ENCODE measurements around the gene AGPAT2.

Gene AGPAT2

GRCh38 chr9:136724772-136725171, 37.5 kb upstream of the AGPAT2 start:
- WGBS (ENCODE audit: extremely low coverage, insufficient coverage, insufficient read length) = no CpG with 5 or more reads among the region's 7 CpGs

GRCh38 chr9:136723989-136724388, 36.7 kb upstream of the AGPAT2 start:
- no CpG with 5 or more reads among the region's 8 CpGs for WGBS (ENCODE audit: extremely low coverage, insufficient coverage, insufficient read length)

More at GRCh38 chr9:136724772-136725171, 37.5 kb upstream of the AGPAT2 start:
- H3K36me3 ChIP-seq (ENCODE audit: control insufficient read depth in 1 of 2, insufficient read depth in 2 of 2, low read length in 2 of 2) = peaks cover 54 to 55% of the 10 kb centered on the region in 2 experiments
- no peak overlapping the region for H4K12ac ChIP-seq (ENCODE audit: low read depth, low read length)
- peaks cover 12% of the 10 kb centered on the region for H3K79me2 ChIP-seq (ENCODE audit: control insufficient read depth, insufficient read depth, low read length, poor library complexity)
- H3K4me3 ChIP-seq (ENCODE audit: low read depth, low read length) = no peak overlapping the region
- no peak overlapping the region for H3K23ac ChIP-seq (ENCODE audit: low read length)
- peaks cover 19% of the 10 kb centered on the region for H3K79me1 ChIP-seq (ENCODE audit: low read length)
- no peaks in the 10 kb centered on the region for H3K27me3 ChIP-seq (ENCODE audit: insufficient read depth, low read length)
- H2BK12ac ChIP-seq (ENCODE audit: low read length) = no peak overlapping the region
- H3K4ac ChIP-seq (ENCODE audit: low read depth, low read length) = no peak overlapping the region
- no peak overlapping the region for H3K27ac ChIP-seq (ENCODE audit: low read depth, low read length)
- H3K4me2 ChIP-seq (ENCODE audit: low read length) = no peak overlapping the region
- H2AFZ ChIP-seq (ENCODE audit: insufficient read depth, low read length, poor library complexity) = no peak overlapping the region
- no peak overlapping the region for H3K14ac ChIP-seq (ENCODE audit: low read length)
- H4K91ac ChIP-seq (ENCODE audit: low read depth, low read length) = no peak overlapping the region
- H4K8ac ChIP-seq (ENCODE audit: low read depth, low read length) = no peak overlapping the region
- no peak overlapping the region for H3K9ac ChIP-seq (ENCODE audit: low read length)
- no peak overlapping the region for H2BK120ac ChIP-seq (ENCODE audit: insufficient read depth, low read length, poor library complexity)
- H3K9me3 ChIP-seq (ENCODE audit: insufficient read depth, low read depth, low read length) = peaks cover 3% of the 10 kb centered on the region
- H3K18ac ChIP-seq (ENCODE audit: low read length) = no peak overlapping the region
- H2BK5ac ChIP-seq (ENCODE audit: low read depth, low read length, poor library complexity) = no peak overlapping the region
- H2AK5ac ChIP-seq (ENCODE audit: low read length) = no peak overlapping the region
- H3K4me1 ChIP-seq (ENCODE audit: control insufficient read depth in 1 of 2, insufficient read depth in 2 of 2, low read length in 2 of 2) = peaks cover 14 to 18% of the 10 kb centered on the region in 2 experiments
- no peak for DNase-seq

GRCh38 chr9:136723362-136723976, 36.2 kb upstream of the AGPAT2 start:
- H3K79me2 ChIP-seq (ENCODE audit: control insufficient read depth, insufficient read depth, low read length, poor library complexity) = peaks cover 11% of the 10 kb centered on the region
- H3K27me3 ChIP-seq (ENCODE audit: insufficient read depth, low read length) = no peaks in the 10 kb centered on the region
- no peak overlapping the region for H3K4me3 ChIP-seq (ENCODE audit: low read depth, low read length)
- no peak overlapping the region for H3K14ac ChIP-seq (ENCODE audit: low read length)
- H2AFZ ChIP-seq (ENCODE audit: insufficient read depth, low read length, poor library complexity) = no peak overlapping the region
- H4K91ac ChIP-seq (ENCODE audit: low read depth, low read length) = no peak overlapping the region
- H3K9me3 ChIP-seq (ENCODE audit: insufficient read depth, low read depth, low read length) = peaks cover 3% of the 10 kb centered on the region
- H3K4ac ChIP-seq (ENCODE audit: low read depth, low read length) = no peak overlapping the region
- no peak overlapping the region for H2BK5ac ChIP-seq (ENCODE audit: low read depth, low read length, poor library complexity)
- peaks cover 55 to 58% of the 10 kb centered on the region in 2 experiments for H3K36me3 ChIP-seq (ENCODE audit: control insufficient read depth in 1 of 2, insufficient read depth in 2 of 2, low read length in 2 of 2)
- H2BK120ac ChIP-seq (ENCODE audit: insufficient read depth, low read length, poor library complexity) = no peak overlapping the region
- H3K79me1 ChIP-seq (ENCODE audit: low read length) = peaks cover 16% of the 10 kb centered on the region
- WGBS (ENCODE audit: extremely low coverage, insufficient coverage, insufficient read length) = no CpG with 5 or more reads among the region's 32 CpGs
- H3K4me2 ChIP-seq (ENCODE audit: low read length) = no peak overlapping the region
- H3K27ac ChIP-seq (ENCODE audit: low read depth, low read length) = no peak overlapping the region
- H3K9ac ChIP-seq (ENCODE audit: low read length) = no peak overlapping the region
- H4K12ac ChIP-seq (ENCODE audit: low read depth, low read length) = no peak overlapping the region
- H2BK12ac ChIP-seq (ENCODE audit: low read length) = no peak overlapping the region
- H2AK5ac ChIP-seq (ENCODE audit: low read length) = no peak overlapping the region
- no peak for DNase-seq
- H3K4me1 ChIP-seq (ENCODE audit: control insufficient read depth in 1 of 2, insufficient read depth in 2 of 2, low read length in 2 of 2) = peaks cover 14% of the 10 kb centered on the region in 2 experiments
- H4K8ac ChIP-seq (ENCODE audit: low read depth, low read length) = no peak overlapping the region
- H3K18ac ChIP-seq (ENCODE audit: low read length) = no peak overlapping the region
- H3K23ac ChIP-seq (ENCODE audit: low read length) = no peak overlapping the region

More at GRCh38 chr9:136723989-136724388, 36.7 kb upstream of the AGPAT2 start:
- Histone ChIP-seq H2BK12ac (ENCODE audit: low read length) (no peak overlapping the region), H2AK5ac (ENCODE audit: low read length) (no peak overlapping the region), H3K9ac (ENCODE audit: low read length) (no peak overlapping the region), H3K4me2 (ENCODE audit: low read length) (no peak overlapping the region), H3K14ac (ENCODE audit: low read length) (no peak overlapping the region), H3K4me3 (ENCODE audit: low read depth, low read length) (no peak overlapping the region), H3K79me2 (ENCODE audit: control insufficient read depth, insufficient read depth, low read length, poor library complexity) (peaks cover 12% of the 10 kb centered on the region), H3K27ac (ENCODE audit: low read depth, low read length) (no peak overlapping the region), H3K18ac (ENCODE audit: low read length) (no peak overlapping the region), H4K8ac (ENCODE audit: low read depth, low read length) (no peak overlapping the region), H3K36me3 (ENCODE audit: control insufficient read depth in 1 of 2, insufficient read depth in 2 of 2, low read length in 2 of 2) (peaks cover 55 to 56% of the 10 kb centered on the region in 2 experiments), H2BK120ac (ENCODE audit: insufficient read depth, low read length, poor library complexity) (no peak overlapping the region), H3K27me3 (ENCODE audit: insufficient read depth, low read length) (no peaks in the 10 kb centered on the region), H3K9me3 (ENCODE audit: insufficient read depth, low read depth, low read length) (peaks cover 3% of the 10 kb centered on the region), H4K91ac (ENCODE audit: low read depth, low read length) (no peak overlapping the region), H3K4me1 (ENCODE audit: control insufficient read depth in 1 of 2, insufficient read depth in 2 of 2, low read length in 2 of 2) (peaks cover 14 to 18% of the 10 kb centered on the region in 2 experiments), H3K4ac (ENCODE audit: low read depth, low read length) (no peak overlapping the region), H3K79me1 (ENCODE audit: low read length) (peaks cover 19% of the 10 kb centered on the region), H3K23ac (ENCODE audit: low read length) (no peak overlapping the region), H2AFZ (ENCODE audit: insufficient read depth, low read length, poor library complexity) (no peak overlapping the region), H4K12ac (ENCODE audit: low read depth, low read length) (no peak overlapping the region), H2BK5ac (ENCODE audit: low read depth, low read length, poor library complexity) (no peak overlapping the region)
- DNase-seq = no peak

- no peak overlapping the region for H2AK5ac ChIP-seq (ENCODE audit: low read length)
- H2AFZ ChIP-seq (ENCODE audit: insufficient read depth, low read length, poor library complexity) = no peak overlapping the region
- H3K4me1 ChIP-seq (ENCODE audit: control insufficient read depth in 1 of 2, insufficient read depth in 2 of 2, low read length in 2 of 2) = peaks cover 12 to 14% of the 10 kb centered on the region in 2 experiments
- H3K27me3 ChIP-seq (ENCODE audit: insufficient read depth, low read length) = no peaks in the 10 kb centered on the region
- H3K4ac ChIP-seq (ENCODE audit: low read depth, low read length) = no peak overlapping the region
- no peak overlapping the region for H3K14ac ChIP-seq (ENCODE audit: low read length)
- H3K4me2 ChIP-seq (ENCODE audit: low read length) = no peak overlapping the region
- H3K9ac ChIP-seq (ENCODE audit: low read length) = no peak overlapping the region
- H3K79me2 ChIP-seq (ENCODE audit: control insufficient read depth, insufficient read depth, low read length, poor library complexity) = peaks cover 8% of the 10 kb centered on the region
- no peak overlapping the region for H2BK12ac ChIP-seq (ENCODE audit: low read length)
- H3K23ac ChIP-seq (ENCODE audit: low read length) = no peak overlapping the region
- no peak overlapping the region for H3K4me3 ChIP-seq (ENCODE audit: low read depth, low read length)
- no peak overlapping the region for H3K27ac ChIP-seq (ENCODE audit: low read depth, low read length)
- no peak overlapping the region for H4K91ac ChIP-seq (ENCODE audit: low read depth, low read length)
- H2BK5ac ChIP-seq (ENCODE audit: low read depth, low read length, poor library complexity) = no peak overlapping the region
- no peak overlapping the region for H2BK120ac ChIP-seq (ENCODE audit: insufficient read depth, low read length, poor library complexity)
- no peak overlapping the region for H3K18ac ChIP-seq (ENCODE audit: low read length)
- no peak for DNase-seq
- H3K9me3 ChIP-seq (ENCODE audit: insufficient read depth, low read depth, low read length) = peaks cover 3% of the 10 kb centered on the region
- no peak overlapping the region for H4K8ac ChIP-seq (ENCODE audit: low read depth, low read length)
- H3K79me1 ChIP-seq (ENCODE audit: low read length) = peaks cover 12% of the 10 kb centered on the region
- no peak overlapping the region for H4K12ac ChIP-seq (ENCODE audit: low read depth, low read length)
- peaks cover 55 to 61% of the 10 kb centered on the region in 2 experiments for H3K36me3 ChIP-seq (ENCODE audit: control insufficient read depth in 1 of 2, insufficient read depth in 2 of 2, low read length in 2 of 2)
- no CpG with 5 or more reads among the region's 24 CpGs for WGBS (ENCODE audit: extremely low coverage, insufficient coverage, insufficient read length)
Observed at GRCh38 chr9:136722969-136723356, 35.7 kb upstream of the AGPAT2 start.
